Right lobe of liver (tissue), 4 donors: ENCODE results near the gene CLOCK.

Experiments used
- POLR2A ChIP-seq: fragments of 450-650 bp; IDR thresholded peaks from one replicate; pipeline ENCODE4 v1.6.1; 2017; ENCODE audit warnings: antibody characterized with exemption, mild to moderate bottlenecking
- TF ChIP-seq, protein P1 (sequence below), 4 donors: fragments of 200-600 bp in 3 of 4; fragments of 450-650 bp in 1 of 4; IDR thresholded peaks; one replicate each; pipeline versions ENCODE4 v1.5.1 to v1.8.0; 2016 to 2022; ENCODE audit warnings: antibody characterized with exemption in 4 of 4, mild to moderate bottlenecking in 2 of 4
- donor health status: DM: no; HTN: no; CAD: no.
- donor health status: DM: no; HTN: no; CAD: no.
- donor health status: DM: no; HTN: yes; CAD: no.

GRCh38 chr4:55397126-55397436 is 149.6 kb downstream of the CLOCK start:
- TF ChIP-seq POLR2A: no peak
- TF ChIP-seq, protein P1, sequence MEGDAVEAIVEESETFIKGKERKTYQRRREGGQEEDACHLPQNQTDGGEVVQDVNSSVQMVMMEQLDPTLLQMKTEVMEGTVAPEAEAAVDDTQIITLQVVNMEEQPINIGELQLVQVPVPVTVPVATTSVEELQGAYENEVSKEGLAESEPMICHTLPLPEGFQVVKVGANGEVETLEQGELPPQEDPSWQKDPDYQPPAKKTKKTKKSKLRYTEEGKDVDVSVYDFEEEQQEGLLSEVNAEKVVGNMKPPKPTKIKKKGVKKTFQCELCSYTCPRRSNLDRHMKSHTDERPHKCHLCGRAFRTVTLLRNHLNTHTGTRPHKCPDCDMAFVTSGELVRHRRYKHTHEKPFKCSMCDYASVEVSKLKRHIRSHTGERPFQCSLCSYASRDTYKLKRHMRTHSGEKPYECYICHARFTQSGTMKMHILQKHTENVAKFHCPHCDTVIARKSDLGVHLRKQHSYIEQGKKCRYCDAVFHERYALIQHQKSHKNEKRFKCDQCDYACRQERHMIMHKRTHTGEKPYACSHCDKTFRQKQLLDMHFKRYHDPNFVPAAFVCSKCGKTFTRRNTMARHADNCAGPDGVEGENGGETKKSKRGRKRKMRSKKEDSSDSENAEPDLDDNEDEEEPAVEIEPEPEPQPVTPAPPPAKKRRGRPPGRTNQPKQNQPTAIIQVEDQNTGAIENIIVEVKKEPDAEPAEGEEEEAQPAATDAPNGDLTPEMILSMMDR (IDR thresholded peaks at IDR 0.05): no peak
